ENCODE measurements around the gene FER.
"Not testable (repeated sequence)": the region's sequence is repeated elsewhere in the genome, so short reads cannot be mapped to it uniquely, and the experiment has no call there.

FER gene

GRCh38 chr5:109038209-109038840 is 290.6 kb downstream of the FER start:
- DNase-seq, result no peak
- no peak for TF ChIP-seq CTCF (IDR thresholded peaks at IDR 0.05; ENCODE audit: low read depth, low read length)
- H3K27me3 ChIP-seq (ENCODE audit: insufficient read depth, low read depth, severe bottlenecking), result no peaks in the 10 kb centered on the region
- no peaks in the 10 kb centered on the region for H3K36me3 ChIP-seq
- H3K9me3 ChIP-seq (ENCODE audit: severe bottlenecking), result no peaks in the 10 kb centered on the region
- no peak overlapping the region for H3K4me3 ChIP-seq (ENCODE audit: low read depth, low read length)
- no peak overlapping the region for H3K27ac ChIP-seq

- TF ChIP-seq CTCF (IDR thresholded peaks at IDR 0.05; ENCODE audit: low read depth, low read length), result no peak
- DNase-seq, result no peak
- no peaks in the 10 kb centered on the region for H3K9me3 ChIP-seq (ENCODE audit: severe bottlenecking)
- no peak overlapping the region for H3K27ac ChIP-seq
- H3K36me3 ChIP-seq, result no peaks in the 10 kb centered on the region
- H3K4me3 ChIP-seq (ENCODE audit: low read depth, low read length), result no peak overlapping the region
- no peaks in the 10 kb centered on the region for H3K27me3 ChIP-seq (ENCODE audit: insufficient read depth, low read depth, severe bottlenecking)
Observed at GRCh38 chr5:109041317-109041716, 293.6 kb downstream of the FER start.

- no peaks in the 10 kb centered on the region for H3K27me3 ChIP-seq (ENCODE audit: insufficient read depth, low read depth, severe bottlenecking)
- DNase-seq, result no peak
- H3K9me3 ChIP-seq (ENCODE audit: severe bottlenecking), result no peaks in the 10 kb centered on the region
- H3K36me3 ChIP-seq, result no peaks in the 10 kb centered on the region; the same call in 1 of the 2 replicates
- H3K4me3 ChIP-seq (ENCODE audit: low read depth, low read length), result no peak overlapping the region
- TF ChIP-seq CTCF (IDR thresholded peaks at IDR 0.05; ENCODE audit: low read depth, low read length), result no peak
- no peak overlapping the region for H3K27ac ChIP-seq
Observed at GRCh38 chr5:109045710-109046109, 298.0 kb downstream of the FER start.

- H3K4me3 ChIP-seq (ENCODE audit: low read depth, low read length), result no peak overlapping the region
- H3K9me3 ChIP-seq (ENCODE audit: severe bottlenecking), result no peaks in the 10 kb centered on the region
- no peaks in the 10 kb centered on the region for H3K27me3 ChIP-seq (ENCODE audit: insufficient read depth, low read depth, severe bottlenecking)
- H3K36me3 ChIP-seq, result no peaks in the 10 kb centered on the region; the same call in 1 of the 2 replicates
- DNase-seq, result no peak
- no peak for TF ChIP-seq CTCF (IDR thresholded peaks at IDR 0.05; ENCODE audit: low read depth, low read length)
- no peak overlapping the region for H3K27ac ChIP-seq
Observed at GRCh38 chr5:109049565-109049964, 301.9 kb downstream of the FER start.

GRCh38 chr5:109050321-109050720 is 302.6 kb downstream of the FER start:
- not testable (repeated sequence) for H3K4me3 ChIP-seq (ENCODE audit: low read depth, low read length); H3K9me3 ChIP-seq (ENCODE audit: severe bottlenecking); H3K36me3 ChIP-seq; H3K27me3 ChIP-seq (ENCODE audit: insufficient read depth, low read depth, severe bottlenecking); DNase-seq; H3K27ac ChIP-seq

GRCh38 chr5:109052216-109052615 is 304.5 kb downstream of the FER start:
- not testable (repeated sequence) for H3K27ac ChIP-seq; H3K9me3 ChIP-seq (ENCODE audit: severe bottlenecking); H3K36me3 ChIP-seq; DNase-seq; H3K27me3 ChIP-seq (ENCODE audit: insufficient read depth, low read depth, severe bottlenecking); H3K4me3 ChIP-seq (ENCODE audit: low read depth, low read length)

GRCh38 chr5:109053995-109054417 is 306.3 kb downstream of the FER start:
- Histone ChIP-seq H3K9me3 (ENCODE audit: severe bottlenecking) (no peaks in the 10 kb centered on the region), H3K36me3 (no peaks in the 10 kb centered on the region), H3K27me3 (ENCODE audit: insufficient read depth, low read depth, severe bottlenecking) (no peaks in the 10 kb centered on the region), H3K27ac (no peak overlapping the region), H3K4me3 (ENCODE audit: low read depth, low read length) (no peak overlapping the region)
- no peak for TF ChIP-seq CTCF (IDR thresholded peaks at IDR 0.05; ENCODE audit: low read depth, low read length)
- no peak for DNase-seq
